ENCODE results near the gene POU2AF3. TPM values are rescaled to one million over a fixed set of nuclear protein-coding genes. Genes with fewer than 3 reads are reported as not detected.

Gene POU2AF3
- total and polyA plus RNA-seq, 12 donors: 0.18 to 2.0 (median 0.35) TPM; not detected in 4

GRCh38 chr11:111347723-111348115, 49.4 kb downstream of the POU2AF3 start:
- no peaks in the 10 kb centered on the region for H3K36me3 ChIP-seq
- H3K9me3 ChIP-seq: no peaks in the 10 kb centered on the region
- H3K4me3 ChIP-seq: no peak overlapping the region
- no peak for DNase-seq
- H3K27me3 ChIP-seq: peaks cover 0 to 3% (median 0%) of the 10 kb centered on the region in 7 donors
- intact Hi-C loops (cut with DNase I): no loop called here
- TF ChIP-seq CTCF (IDR thresholded peaks at IDR 0.05): no peak
- H3K27ac ChIP-seq: peak overlapping the region in 2 of 10 donors; percentile 6 to 49
- 71 to 79% methylated on average over 3 of the region's 3 CpGs for WGBS, 2 donors
- ATAC-seq: peak in 2 of 8 donors; percentile 24 to 66
- H3K4me1 ChIP-seq: peaks cover 0 to 13% (median 0%) of the 10 kb centered on the region in 9 donors

- no peak overlapping the region for H3K27ac ChIP-seq
- 78 to 79% methylated on average over 3 of the region's 3 CpGs for WGBS, 2 donors
- intact Hi-C loops (cut with DNase I): no loop called here
These were observed 49.8 kb downstream of the POU2AF3 start for GRCh38 chr11:111348147-111348546.

GRCh38 chr11:111349191-111349695, 50.9 kb downstream of the POU2AF3 start:
- Histone ChIP-seq H3K27me3 (peaks cover 0 to 3% (median 0%) of the 10 kb centered on the region in 7 donors), H3K9me3 (no peaks in the 10 kb centered on the region), H3K36me3 (no peaks in the 10 kb centered on the region), H3K4me1 (peaks cover 0 to 13% (median 0%) of the 10 kb centered on the region in 9 donors), H3K27ac (no peak overlapping the region), H3K4me3 (no peak overlapping the region)
- WGBS, 2 donors: 67 to 77% methylated on average over 2 of the region's 2 CpGs
- ATAC-seq (no peak), DNase-seq (no peak)
- no peak for TF ChIP-seq CTCF (IDR thresholded peaks at IDR 0.05)
- intact Hi-C loops (cut with DNase I): no loop called here

More at GRCh38 chr11:111348147-111348546, 49.8 kb downstream of the POU2AF3 start:
- no peaks in the 10 kb centered on the region for H3K36me3 ChIP-seq
- TF ChIP-seq CTCF (IDR thresholded peaks at IDR 0.05): no peak
- H3K9me3 ChIP-seq: no peaks in the 10 kb centered on the region
- H3K27me3 ChIP-seq: peaks cover 0 to 3% (median 0%) of the 10 kb centered on the region in 7 donors
- ATAC-seq: no peak
- no peak for DNase-seq
- no peak overlapping the region for H3K4me3 ChIP-seq
- H3K4me1 ChIP-seq: peaks cover 0 to 13% (median 0%) of the 10 kb centered on the region in 9 donors

- TF ChIP-seq CTCF (IDR thresholded peaks at IDR 0.05): no peak
- DNase-seq (no peak), ATAC-seq (no peak)
- no peaks in the 10 kb centered on the region for H3K36me3 ChIP-seq
- H3K9me3 ChIP-seq: no peaks in the 10 kb centered on the region
- H3K27me3 ChIP-seq: peaks cover 0 to 3% (median 0%) of the 10 kb centered on the region in 7 donors
- H3K4me3 ChIP-seq: no peak overlapping the region
- intact Hi-C loops (cut with DNase I): no loop called here
- H3K27ac ChIP-seq: no peak overlapping the region
- WGBS, 2 donors: 52 to 68% methylated on average over 1 of the region's 1 CpG
- peaks cover 0 to 13% (median 0%) of the 10 kb centered on the region in 9 donors for H3K4me1 ChIP-seq
These were observed 52.5 kb downstream of the POU2AF3 start for GRCh38 chr11:111350811-111351210.

Data from heart right ventricle (tissue), 16 donors.